ENCODE measurements around the gene IFNA8. TPM values are rescaled to one million over a fixed set of nuclear protein-coding genes. Genes with fewer than 3 reads are reported as not detected.

The IFNA8 gene
- total RNA-seq, 1 donor from 2014 or later = not detected

DNA sequence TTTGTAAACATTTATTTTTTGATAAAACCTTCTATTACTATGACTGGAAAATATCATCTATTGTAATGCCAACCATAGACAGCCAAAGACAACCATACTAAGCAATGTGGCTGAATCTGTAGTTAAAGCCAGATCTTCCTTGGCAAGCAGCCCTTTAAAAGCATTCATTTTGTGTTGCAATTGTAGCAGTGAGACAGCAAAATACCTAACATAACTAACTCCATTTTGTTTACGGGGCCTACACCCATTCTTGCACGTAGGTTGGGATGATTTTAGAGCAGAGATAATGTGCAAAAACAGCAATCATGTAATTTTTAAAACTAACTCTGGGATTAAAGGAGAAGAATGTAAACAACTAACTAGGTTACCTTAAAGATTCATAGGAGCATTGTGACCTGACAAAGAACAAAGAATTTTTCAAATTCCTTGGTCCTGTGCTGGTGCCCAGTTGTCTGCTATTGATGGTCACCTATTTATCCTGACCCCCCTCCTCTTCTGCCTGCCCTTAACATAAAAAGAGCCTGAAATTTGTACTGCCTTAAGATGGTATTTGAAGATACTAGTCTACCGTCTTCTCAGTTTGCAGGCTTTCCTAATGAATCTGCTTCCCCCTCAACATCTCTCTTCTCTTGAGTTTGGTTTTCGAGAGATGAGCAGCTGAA is 41.9 kb downstream of the IFNA8 start:
- DNase-seq (ENCODE audit: low read depth) = no peak
- no peak overlapping the region for H3K4me3 ChIP-seq (ENCODE audit: low read depth, low read length)
- TF ChIP-seq, protein P1, sequence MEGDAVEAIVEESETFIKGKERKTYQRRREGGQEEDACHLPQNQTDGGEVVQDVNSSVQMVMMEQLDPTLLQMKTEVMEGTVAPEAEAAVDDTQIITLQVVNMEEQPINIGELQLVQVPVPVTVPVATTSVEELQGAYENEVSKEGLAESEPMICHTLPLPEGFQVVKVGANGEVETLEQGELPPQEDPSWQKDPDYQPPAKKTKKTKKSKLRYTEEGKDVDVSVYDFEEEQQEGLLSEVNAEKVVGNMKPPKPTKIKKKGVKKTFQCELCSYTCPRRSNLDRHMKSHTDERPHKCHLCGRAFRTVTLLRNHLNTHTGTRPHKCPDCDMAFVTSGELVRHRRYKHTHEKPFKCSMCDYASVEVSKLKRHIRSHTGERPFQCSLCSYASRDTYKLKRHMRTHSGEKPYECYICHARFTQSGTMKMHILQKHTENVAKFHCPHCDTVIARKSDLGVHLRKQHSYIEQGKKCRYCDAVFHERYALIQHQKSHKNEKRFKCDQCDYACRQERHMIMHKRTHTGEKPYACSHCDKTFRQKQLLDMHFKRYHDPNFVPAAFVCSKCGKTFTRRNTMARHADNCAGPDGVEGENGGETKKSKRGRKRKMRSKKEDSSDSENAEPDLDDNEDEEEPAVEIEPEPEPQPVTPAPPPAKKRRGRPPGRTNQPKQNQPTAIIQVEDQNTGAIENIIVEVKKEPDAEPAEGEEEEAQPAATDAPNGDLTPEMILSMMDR (conservative IDR thresholded peaks at IDR 0.05; ENCODE audit: low read depth, low read length) = no peak

DNA sequence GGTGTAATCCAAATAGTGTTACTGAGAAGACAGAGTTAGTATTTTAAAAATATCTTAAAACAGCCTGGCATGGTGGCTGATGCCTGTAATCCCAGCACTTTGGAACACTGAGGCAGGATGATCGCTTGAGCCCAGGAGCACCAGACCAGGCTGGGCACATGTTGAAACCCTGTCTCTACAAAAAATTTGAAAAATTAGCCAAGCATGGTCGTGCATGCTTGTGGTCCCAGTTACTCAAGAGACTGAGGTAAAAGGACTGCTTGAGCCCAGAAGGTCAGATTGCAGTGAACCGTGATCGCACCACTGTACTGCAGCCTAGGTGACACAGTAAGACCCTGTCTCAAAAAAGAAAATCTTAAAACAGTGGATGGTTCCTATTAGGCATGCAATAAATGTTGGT is 43.8 kb downstream of the IFNA8 start:
- no peak overlapping the region for H3K4me3 ChIP-seq (ENCODE audit: low read depth, low read length)
- peak; percentile 42 for DNase-seq (ENCODE audit: low read depth)
- TF ChIP-seq, protein P1 (conservative IDR thresholded peaks at IDR 0.05; ENCODE audit: low read depth, low read length) = no peak

DNA sequence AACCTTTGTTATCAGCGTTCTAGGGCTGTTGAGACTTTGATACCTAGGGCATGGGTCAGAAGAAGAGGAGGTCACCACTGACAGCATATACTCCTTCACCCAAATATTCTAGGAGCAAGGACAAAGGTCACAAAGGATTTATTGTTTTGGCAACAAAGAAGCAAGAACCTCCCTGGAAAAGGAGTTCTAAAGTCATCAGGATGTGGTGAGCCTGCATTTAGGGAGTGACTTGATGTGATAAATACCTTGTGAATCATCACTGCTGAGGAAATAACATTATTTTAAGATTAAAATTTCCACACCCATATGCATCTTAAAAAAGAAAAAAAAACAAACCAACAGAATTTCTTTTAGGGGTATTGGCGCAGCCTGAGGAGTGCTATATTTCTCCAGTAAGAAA is 45.2 kb downstream of the IFNA8 start:
- H3K4me3 ChIP-seq (ENCODE audit: low read depth, low read length) = no peak overlapping the region
- TF ChIP-seq, protein P1 (conservative IDR thresholded peaks at IDR 0.05; ENCODE audit: low read depth, low read length) = no peak
- no peak for DNase-seq (ENCODE audit: low read depth)

DNA sequence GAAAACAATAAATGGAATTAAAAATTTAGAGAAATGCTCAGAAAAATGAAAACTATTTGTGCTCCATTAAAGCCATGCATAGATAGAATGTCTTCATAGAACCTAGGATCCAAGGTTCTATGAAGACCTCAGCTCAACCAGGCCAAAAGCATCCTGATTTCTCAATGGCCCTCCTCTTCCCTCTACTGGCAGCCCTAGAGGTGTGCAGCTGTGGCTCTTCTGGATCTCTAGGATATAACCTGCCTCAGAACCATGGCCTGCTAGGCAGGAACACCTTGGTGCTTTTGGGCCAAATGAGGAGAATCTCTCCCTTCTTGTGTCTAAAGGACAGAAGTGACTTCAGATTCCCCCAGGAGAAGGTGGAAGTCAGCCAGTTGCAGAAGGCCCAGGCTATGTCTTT is 46.4 kb downstream of the IFNA8 start:
- TF ChIP-seq, protein P1 (conservative IDR thresholded peaks at IDR 0.05; ENCODE audit: low read depth, low read length) = peak; percentile 91
- DNase-seq (ENCODE audit: low read depth) = no peak
- no peak overlapping the region for H3K4me3 ChIP-seq (ENCODE audit: low read depth, low read length)

Other genes with a start within 250 kb of the IFNA8 start
- not detected in 2 replicates for gene IFNA21, start 242.5 kb upstream of the IFNA8 start, total RNA-seq
- gene IFNA4, start 221.5 kb upstream of the IFNA8 start, total RNA-seq = not detected in 2 replicates
- gene IFNA7, start 206.9 kb upstream of the IFNA8 start, total RNA-seq = not detected in 2 replicates
- gene IFNA10, start 202.0 kb upstream of the IFNA8 start, total RNA-seq = not detected in 2 replicates
- not detected in 2 replicates for gene IFNA16, start 191.8 kb upstream of the IFNA8 start, total RNA-seq
- not detected in 2 replicates for gene IFNA17, start 180.9 kb upstream of the IFNA8 start, total RNA-seq
- gene IFNA14, start 169.1 kb upstream of the IFNA8 start, total RNA-seq = not detected in 2 replicates
- gene IFNA5, start 103.8 kb upstream of the IFNA8 start, total RNA-seq = not detected in 2 replicates
- 13.1 and 16.8 TPM in 2 replicates for gene KLHL9, start 73.7 kb upstream of the IFNA8 start, total RNA-seq
- not detected in 2 replicates for gene IFNA6, start 58.2 kb upstream of the IFNA8 start, total RNA-seq
- gene IFNA13, start 41.1 kb upstream of the IFNA8 start, total RNA-seq = not detected in 2 replicates
- gene IFNA2, start 23.7 kb upstream of the IFNA8 start, total RNA-seq = not detected in 2 replicates
- not detected in 2 replicates for gene IFNA1, start 31.3 kb downstream of the IFNA8 start, total RNA-seq
- gene IFNE, start 73.2 kb downstream of the IFNA8 start, total RNA-seq = not detected in 2 replicates